ENCODE data around the gene CHIC2.

Gene CHIC2

DNA sequence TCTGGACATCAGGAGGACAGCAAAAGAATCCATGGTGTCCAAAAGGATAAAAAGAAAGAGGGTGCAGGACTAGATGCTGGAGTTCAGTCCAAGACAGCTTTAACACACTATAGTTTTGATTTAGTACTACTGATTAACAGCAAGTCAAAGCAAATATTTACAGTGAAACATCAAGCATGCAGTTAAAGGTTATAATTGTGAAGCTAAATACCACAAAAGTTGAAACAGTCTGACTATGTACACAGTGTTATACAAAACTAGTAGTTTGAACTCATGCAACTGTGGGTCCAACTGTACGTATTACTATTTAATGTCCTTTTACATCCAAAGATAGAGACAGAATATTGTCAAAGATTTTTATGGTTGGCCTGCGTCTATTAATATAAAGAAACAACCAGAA, 57.6 kb downstream of the CHIC2 start:
- DNase-seq (ENCODE audit: low read depth) = no peak

DNA sequence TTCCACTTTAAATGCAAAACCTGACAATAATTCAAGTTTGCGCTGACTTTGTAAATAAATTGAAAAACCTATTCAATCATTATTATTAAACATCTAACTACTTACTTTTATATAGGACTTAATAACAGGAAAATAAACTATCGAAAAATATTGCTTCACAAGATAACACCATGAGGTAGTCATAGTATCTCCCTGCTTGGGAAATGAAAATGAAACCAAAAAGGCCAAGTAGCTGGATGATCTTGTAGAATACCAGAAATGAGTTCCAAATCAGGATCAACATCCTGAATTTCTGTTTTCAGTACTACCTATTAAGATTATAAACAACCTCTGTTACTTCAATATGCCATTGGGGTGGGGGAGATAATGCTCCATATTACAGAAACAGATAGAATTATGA, 58.9 kb downstream of the CHIC2 start:
- no peak for DNase-seq (ENCODE audit: low read depth)

DNA sequence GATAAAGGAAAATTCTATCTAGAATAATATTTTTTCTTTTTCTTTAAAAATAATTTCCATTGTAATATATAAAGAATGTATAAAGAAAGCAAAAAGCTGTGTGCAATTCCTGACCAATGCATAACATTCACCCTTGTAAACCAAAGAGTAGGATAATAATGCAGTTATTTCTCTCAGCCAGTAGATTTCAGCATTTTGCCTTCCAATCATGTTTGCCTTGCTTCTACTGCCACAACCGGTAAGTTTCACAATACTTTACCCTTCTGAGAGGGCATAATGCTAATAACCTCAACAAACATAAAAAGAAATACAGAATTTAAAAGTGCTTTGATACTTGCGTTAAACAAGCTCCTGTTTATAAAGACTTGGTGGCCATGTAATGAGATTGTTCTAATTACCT, 59.9 kb downstream of the CHIC2 start:
- DNase-seq (ENCODE audit: low read depth) = no peak

DNA sequence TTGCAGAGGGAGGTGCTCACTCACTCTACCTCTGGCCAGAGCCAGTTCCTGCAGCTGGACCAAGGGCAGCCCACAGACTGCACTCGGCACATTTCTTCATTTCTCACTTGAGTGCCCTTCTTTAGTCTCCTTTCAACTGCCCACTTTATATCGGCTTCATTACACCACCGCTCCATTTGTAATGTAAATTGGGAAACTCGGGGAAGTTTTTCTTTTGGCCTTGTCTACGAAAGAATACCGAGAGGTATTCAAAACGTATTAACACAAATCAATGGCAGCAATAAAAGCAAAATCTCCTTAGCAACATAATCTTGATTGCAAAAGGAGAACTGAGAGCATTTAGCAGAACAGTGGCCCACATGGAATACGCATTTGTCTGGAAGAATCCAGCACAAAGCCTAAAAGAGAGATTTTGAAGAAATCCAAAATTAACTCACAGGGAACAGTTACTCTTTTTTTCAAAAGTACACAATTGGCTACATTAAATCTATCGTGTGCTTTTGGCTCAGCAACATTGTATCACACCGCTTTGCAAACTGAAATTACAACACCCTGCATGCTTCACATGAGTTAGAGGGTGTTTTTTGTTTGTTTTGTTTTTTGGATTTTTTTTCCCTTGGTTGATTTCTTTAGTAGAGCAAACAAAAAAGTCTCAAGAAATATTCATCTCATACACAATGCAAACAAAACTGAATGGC, 62.6 kb downstream of the CHIC2 start:
- DNase-seq (ENCODE audit: low read depth) = no peak

DNA sequence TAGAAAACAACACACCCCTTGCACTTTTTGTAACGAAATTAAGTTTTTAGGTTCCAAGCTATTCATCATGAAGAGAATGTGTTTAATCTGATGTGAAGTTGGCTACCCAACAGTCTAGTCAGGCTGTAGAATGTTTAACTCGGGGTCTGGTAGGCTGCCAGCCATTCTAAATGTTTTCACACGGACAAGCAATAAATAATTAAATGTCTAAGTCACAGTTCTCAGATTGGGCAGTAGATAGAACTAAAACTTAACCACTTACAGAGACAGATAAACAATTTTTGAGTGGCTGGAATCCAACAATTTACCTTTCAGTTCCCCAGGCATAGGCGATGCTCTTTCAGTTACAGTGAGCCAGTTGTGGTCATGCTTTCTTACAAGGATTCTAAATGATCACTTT, 66.5 kb downstream of the CHIC2 start:
- DNase-seq (ENCODE audit: low read depth) = no peak

DNA sequence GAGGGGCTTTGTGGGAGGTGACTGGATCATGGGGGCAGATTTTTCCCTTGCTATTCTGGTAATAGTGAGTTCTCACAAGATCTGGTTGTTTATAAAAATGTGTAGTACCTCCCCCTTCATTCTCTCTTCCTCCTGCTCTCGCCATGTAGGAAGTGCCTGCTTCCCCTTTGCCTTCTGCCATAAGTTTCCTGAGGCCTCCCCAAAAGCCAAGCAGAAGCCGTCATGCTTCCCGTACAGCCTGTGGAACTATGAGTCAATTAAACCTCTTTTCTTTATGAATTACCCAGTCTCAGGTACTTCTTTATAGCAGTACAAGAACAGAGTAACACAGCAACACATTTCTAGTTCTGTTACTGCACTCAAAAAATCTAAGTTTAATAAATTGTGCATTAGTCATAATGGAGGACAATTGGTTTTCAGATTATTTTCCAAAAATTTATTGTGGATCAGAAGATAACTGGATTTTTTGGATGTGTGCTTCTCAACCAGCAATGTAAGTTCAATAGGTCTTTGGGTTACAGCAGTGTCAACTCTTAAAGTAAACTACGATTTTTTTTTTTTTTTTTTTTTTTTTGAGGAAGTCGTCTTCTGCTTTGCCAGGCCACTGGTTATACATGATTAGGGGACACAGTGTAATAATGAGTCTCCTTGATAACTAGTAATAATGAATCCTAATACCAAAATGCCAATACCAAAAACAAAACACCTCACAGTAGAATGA, 69.9 kb downstream of the CHIC2 start:
- no peak for DNase-seq (ENCODE audit: low read depth)

DNA sequence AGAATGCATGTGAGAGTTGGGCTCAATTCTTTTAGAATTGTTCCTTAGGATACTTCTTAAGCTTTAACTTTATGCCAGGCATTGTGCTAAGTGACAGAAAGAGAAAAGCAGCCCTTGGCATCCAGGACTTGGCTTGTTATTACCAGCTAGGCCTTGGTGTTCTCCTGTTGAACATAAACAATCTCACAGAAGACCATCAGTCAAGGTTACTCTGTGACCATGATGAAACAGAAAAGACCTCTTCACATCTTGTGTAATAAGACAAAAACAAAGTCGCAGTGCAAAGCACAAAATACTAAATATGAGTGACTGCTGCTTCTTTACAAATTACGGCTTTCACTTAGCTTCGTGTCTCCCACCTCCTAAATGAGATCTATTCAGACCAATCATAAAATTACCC, 71.6 kb downstream of the CHIC2 start:
- no peak for DNase-seq (ENCODE audit: low read depth)

DNA sequence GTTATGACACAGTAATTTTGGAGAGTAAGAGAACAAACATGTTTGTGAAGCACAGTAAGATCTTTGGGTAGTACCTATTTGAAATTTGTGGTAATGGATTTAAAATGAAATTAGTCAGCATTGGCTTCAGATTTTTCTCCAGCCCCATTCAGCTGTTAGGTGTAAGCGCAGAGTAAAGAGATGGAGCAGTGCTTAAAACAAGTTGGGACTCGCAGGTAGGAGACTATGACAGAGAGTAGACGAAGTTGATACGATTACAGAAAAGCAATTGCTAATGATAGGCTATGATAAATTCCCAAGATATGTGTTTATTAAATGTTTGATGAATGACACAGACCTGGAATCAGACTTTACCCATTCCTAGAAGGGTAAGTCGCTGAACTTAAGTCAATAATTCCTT, 72.6 kb downstream of the CHIC2 start:
- DNase-seq (ENCODE audit: low read depth) = no peak

DNA sequence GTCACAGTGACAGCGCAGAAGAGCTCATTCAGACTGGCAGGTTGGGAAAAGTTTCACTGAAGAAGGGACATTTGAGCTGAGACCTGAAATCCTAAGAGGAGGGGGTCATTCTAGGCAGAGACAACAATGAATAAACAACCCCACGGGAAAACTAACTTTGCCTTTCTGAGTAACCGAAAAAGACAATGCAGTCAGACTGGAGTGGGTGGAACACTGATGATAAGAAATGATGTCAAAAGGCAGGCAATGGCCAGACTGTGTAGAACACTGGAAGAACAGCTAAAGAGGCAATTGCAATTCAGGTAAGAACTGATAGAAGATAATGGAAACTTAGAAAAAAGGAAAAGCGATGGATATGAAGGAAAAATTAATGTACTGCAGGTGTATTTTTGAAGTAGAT, 73.8 kb downstream of the CHIC2 start:
- DNase-seq (ENCODE audit: low read depth) = no peak

DNA sequence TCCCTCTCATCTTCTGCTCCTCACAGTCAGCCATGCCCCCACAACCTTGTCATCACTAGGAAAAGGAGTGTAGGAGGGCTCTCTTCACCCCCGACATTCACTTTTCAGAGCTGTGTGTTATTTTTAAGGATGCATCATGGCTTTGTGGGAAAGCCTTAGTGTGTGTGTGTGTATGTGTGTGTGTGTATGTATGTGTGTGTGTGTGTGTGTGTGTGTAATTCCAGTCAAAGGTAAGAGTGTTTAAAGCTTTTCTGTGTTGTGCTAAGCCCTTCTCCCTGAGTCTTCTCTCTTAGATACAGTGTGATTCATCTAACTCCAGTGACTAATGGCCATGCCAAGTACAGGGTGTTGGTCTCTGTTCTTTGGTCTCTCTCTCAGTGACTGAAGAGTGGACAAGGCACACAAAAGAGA, 76.6 kb downstream of the CHIC2 start:
- no peak for DNase-seq (ENCODE audit: low read depth)

DNA sequence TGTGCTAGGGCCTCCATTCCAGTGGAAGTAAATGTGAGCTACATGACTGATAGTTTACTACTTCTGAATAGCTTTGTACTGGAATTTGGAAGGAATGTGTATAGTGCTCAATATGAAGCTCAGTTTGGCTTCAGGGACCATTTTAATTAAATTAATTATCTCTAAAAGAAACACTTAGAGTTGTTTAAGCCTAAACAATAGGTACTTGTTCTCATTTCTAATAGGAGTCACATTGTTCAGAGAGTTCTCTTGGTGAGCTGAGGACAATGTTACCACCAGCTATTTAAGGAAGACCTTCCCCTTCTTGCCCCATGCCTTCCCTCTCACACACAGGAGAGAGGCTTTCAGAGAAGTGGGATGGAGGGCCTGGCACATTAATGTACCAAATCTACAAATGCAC, 78.3 kb downstream of the CHIC2 start:
- DNase-seq (ENCODE audit: low read depth) = no peak

DNA sequence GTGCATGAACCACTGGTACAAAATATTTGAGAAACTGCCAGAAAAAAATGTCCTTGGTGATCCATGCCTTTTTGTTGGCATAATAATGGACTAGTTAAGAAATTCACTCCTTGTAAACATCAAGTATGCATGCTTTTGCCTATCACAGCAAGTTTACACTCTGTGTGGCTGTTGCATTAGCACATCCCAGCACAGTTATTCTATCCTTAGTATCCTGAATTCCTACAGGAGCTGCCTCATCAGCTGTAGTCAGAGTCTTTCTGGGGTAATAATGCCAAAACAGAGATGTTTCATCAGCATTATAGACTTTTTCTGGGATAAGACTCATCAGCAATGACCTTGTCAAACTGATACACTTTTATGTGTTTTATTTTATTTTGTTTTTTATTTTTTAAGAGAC, 82.8 kb downstream of the CHIC2 start:
- DNase-seq (ENCODE audit: low read depth) = no peak

DNA sequence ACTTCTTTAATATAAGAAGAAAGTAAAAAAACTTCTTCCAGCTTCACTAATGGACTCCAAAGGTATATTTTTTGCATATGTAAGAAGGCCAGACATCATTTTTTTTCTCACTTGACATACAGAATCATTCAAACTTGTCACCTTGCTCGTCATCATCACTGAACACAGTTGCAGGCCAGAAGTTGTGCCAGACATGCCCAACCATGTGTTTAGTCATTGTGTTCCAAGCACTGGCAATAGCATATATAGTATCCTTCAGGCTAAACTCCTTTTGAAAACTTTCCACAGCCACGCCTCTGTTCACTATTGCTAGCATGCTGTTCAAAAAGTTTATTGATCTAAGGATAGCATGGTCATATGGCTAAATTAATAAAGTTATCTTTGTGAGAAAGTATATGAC, 83.3 kb downstream of the CHIC2 start:
- no peak for DNase-seq (ENCODE audit: low read depth)

DNA sequence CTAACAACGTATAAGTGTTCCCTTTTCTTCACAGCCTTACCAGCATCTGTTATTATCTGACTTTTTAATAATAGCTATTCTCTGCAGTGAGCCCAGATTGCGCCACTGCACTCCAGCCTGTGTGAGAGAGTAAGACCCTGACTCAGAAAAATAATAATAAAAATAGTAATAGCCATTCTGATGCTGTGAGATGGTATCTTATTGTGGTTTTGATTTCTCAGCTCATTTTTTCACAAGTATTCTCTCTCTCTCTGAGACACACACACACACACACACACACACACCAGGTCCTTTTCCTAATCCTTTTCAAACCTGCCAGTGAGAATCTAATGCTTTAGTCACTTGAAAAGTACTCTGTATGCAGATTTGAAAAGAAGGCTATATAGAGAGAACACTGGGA, 89.8 kb downstream of the CHIC2 start:
- DNase-seq (ENCODE audit: low read depth) = no peak

DNA sequence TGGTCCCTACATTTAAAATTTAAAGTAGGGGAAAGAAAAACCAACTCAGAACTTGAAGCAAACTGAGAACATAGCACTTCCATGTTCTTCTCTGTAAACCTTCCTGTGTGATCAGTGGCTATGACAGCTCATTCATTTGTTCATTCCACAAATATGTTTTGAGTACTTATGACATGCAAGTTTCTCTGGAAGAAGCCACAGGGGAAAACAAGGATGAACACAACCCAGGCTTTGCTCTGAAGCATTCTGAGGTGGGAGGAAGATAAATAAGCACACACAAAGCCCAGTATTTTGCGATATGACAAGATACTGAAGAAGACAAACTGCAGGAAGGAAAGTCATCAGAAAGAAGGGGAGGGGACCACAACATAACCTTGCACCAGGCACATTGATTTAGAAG, 96.4 kb downstream of the CHIC2 start:
- no peak for DNase-seq (ENCODE audit: low read depth)

DNA sequence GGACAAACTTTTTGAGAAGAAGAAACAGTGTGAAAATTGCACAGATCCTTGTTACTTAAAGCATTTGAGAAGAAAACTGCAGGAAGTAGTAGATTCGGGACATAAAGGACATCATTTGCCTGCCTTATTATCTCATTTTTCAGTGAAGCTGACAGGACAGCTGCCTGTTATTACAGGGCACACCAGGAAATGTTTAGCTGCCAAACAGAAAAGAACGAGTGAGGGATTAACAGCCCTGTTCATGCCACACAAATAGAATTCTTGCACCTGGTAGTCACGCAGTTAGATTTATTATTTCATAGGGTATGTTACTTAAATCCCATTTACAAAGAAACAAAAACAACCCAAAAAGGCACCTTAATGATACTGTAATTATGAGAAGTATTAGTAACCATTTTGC, 100.6 kb downstream of the CHIC2 start:
- no peak for DNase-seq (ENCODE audit: low read depth)

DNA sequence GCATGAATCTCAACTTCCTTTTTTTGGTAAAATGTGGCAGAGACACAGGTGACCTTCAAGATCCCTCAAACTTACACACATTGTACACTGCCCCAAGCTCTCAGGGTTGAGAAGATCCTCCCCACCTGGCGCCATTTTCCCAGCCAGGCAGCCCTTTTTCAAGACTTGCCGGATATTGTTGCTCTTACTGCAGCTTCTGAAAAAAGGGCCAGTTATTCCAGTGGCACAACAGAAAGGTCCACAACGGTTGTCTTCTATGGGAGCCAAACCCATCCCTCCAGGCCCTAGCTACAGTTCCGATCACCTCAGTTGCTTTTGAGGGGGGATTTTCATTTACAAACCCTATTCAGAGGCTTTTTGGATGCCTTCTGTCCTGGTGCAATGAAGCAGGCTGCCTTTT, 101.1 kb downstream of the CHIC2 start:
- DNase-seq (ENCODE audit: low read depth) = no peak

DNA sequence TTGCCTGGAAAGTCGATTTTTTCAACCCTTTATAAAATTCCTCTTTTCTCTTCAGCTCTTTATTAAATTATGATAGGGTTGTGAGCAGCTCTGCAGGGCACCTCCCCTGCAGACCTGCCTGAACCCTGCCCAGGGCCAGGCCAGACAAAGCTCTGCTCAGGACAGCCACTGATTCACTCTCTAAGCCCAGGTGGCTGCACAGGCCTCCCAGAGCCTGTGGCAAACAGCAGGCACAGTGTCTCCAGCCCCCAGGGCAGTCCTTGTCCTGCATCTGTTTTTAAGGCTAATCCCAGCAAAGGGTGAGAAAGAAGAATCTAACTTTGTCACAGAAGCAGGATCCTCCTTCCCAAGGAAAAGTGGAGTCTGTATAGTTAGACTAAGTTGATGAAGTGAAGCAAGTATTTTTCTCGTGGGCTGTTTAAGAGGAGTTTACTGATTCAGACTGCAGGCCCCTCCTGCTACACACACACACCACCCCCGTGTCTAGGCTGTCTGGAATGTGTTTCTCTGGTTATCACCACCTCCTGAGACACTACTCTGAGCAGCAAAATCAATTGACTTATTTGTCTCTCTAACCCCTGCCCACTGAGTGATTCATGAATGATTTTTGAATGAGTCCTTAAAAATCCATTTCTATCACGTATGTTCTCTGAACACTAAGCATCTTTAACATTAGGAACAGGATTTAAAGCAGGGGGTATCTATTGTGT, 101.7 kb downstream of the CHIC2 start:
- DNase-seq (ENCODE audit: low read depth) = no peak

DNA sequence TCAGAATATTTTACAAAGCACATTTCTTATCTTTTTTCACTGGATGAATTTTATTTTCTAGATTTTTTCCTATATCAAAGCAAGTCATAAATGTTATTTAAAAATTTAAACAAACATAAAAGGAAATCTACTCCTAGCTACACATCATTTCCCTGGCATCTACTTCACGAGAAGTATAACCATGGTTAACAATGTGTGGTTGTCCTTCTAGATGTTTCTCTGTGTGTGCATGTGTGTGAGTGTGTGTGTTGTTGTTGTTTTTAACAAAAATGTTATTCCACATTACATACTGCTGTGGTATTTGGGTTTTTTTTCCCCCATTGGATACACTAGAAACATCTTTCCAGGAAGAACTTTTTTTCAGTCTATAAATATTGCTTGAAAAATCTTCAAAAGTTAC, 103.1 kb downstream of the CHIC2 start:
- DNase-seq (ENCODE audit: low read depth) = no peak

DNA sequence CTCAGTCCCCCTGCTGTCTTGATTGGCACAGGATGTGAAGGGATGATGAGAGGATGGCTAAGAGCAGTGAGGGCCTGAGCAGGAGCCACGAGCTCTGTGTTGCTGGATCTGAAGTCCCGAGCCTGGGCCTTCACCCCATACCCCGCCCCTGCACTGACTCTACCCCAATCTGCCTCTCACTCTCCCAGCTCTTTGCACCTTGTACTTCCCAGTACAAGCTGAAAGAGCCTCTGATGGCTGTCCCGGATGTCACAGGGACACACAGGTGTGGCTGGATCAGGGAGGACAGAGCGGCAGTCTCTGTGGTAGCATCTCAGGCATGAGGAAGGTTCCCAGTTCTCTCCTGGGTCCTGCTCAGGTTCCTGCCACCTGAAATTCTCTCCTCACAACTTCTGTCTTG, 103.6 kb downstream of the CHIC2 start:
- no peak for DNase-seq (ENCODE audit: low read depth)
